Measurements from ENCODE around the gene AP5B1. TPM values are rescaled to one million over a fixed set of nuclear protein-coding genes. Genes with fewer than 3 reads are reported as not detected.

AP5B1 gene
- total RNA-seq, 5 donors from 2014 or later (not counting 1 experiment from before 2014, with no cell fraction given) = 17.7 to 31.6 (median 30.1) TPM

DNA sequence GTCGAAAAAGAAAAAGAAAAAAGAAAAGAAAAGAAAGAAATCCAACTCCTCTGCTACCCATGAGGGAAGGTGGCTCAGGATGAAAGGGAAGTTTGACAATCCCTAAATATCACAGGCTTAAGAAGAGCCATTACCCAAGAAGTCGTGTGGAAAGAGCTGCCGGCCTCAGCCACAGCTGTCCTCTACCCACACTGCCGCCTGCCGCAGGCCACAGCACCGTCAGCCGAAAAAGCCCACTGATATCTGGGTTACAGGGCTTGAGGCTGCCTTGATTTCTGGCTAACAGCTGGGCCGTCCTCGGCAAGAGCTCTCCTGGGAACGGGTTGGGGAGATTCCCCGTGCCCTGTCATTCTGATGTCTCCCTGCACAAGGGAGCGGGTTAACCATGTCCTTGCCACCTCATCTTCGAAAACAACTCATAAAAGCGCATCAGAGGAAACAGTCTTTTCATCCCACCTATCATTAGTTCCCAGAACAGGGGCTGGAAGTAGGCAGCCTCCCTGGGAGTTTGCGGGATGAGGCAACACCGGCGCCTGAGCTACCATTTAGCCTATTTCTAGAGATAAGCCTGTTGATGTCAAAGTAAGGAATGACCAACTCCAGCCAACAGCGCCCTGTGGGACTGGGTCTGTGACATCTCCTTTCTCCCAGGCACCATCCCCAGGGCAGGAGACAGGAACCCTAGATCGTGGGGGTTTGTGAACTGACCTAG lies 31.1 kb upstream of the AP5B1 start:
- 81% methylated on average over 11 of the region's 19 CpGs for WGBS (ENCODE audit: insufficient coverage)
- Histone ChIP-seq H3K27me3 (replicated peaks in 1 of 2; ENCODE audit: control insufficient read depth in 2 of 2, extremely low read depth in 1 of 2, insufficient read depth in 2 of 2, low read length in 1 of 2) (peaks cover 0 to 15% of the 10 kb centered on the region in 2 experiments), H3K4me1 (ENCODE audit: control insufficient read depth in 1 of 2, extremely low read depth in 1 of 2, insufficient read depth in 2 of 2, low read length in 2 of 2) (peaks cover 0 to 2% of the 10 kb centered on the region in 2 experiments), H3K36me3 (ENCODE audit: control insufficient read depth in 2 of 2, extremely low read depth in 1 of 2, insufficient read depth in 1 of 2, low read length in 1 of 2) (no peaks in the 10 kb centered on the region), H3K4me3 (ENCODE audit: control insufficient read depth in 1 of 2, extremely low read depth in 1 of 2, low read length in 1 of 2) (no peak overlapping the region), H3K27ac (ENCODE audit: low read length) (no peak overlapping the region), H3K9me3 (no peaks in the 10 kb centered on the region)
- H3K9me3 Mint-ChIP-seq = no peaks in the 10 kb centered on the region
- H3K27ac Mint-ChIP-seq = no peak overlapping the region
- ATAC-seq (replicated peaks in 1 of 4) (no peak), DNase-seq (no peak)
- ChIA-PET POLR2A (interaction anchor here in 1 of 2 donors (0.5 kb wide), 1 partner anchor 56 kb away, joined by 3 read pairs; no protein-coding TSS in a partner anchor), CTCF (interaction anchor here in 1 of 2 donors (0.6 to 0.9 kb wide), 2 partner anchors 27 to 100 kb away, joined by 3 read pairs; no protein-coding TSS in a partner anchor)
- no peak overlapping the region for H3K4me3 Mint-ChIP-seq
- H3K27me3 Mint-ChIP-seq = peaks cover 4 to 5% of the 10 kb centered on the region in 2 donors
- no peaks in the 10 kb centered on the region for H3K36me3 Mint-ChIP-seq
- H3K4me1 Mint-ChIP-seq = peaks cover 4 to 11% (median 7%) of the 10 kb centered on the region in 3 donors

DNA sequence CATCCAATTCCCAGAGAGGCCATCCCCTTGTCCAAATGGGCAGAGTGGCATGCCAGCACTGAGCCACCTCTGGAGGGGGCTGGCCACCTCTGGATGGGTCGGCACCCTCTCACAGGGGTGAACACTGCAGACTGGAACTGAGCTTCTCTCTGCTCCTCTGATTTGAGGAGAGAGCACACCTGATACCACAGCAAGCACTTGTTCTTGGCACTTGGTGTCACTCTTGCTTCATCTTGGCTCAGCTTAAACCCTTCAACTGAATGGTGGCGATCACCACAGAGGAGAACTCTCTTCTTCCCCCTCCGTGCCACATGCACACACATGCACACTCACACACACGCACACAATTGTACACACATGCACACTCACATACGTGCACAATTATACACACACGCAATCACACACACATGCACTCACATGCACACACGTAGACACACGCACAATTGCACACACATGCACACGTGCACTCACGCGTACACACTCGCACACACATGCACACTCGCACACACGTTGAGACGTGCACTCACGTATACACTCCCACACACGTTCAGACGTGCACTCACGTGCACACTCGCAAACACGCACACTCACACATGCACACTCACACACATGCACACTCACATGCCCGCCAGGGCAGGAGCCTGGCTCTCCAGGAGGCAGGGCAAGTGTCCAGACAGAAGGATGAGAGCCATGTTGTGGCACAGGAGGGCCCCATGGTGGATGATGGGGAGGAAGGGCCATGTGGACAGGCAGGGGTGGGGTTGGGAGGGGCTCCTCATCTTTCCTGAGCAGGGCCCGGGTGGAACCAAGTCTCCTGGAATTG lies 29.5 kb upstream of the AP5B1 start:
- no peak overlapping the region for H3K27ac Mint-ChIP-seq
- H3K36me3 ChIP-seq (ENCODE audit: control insufficient read depth in 2 of 2, extremely low read depth in 1 of 2, insufficient read depth in 1 of 2, low read length in 1 of 2) = no peaks in the 10 kb centered on the region
- peaks cover 0 to 22% of the 10 kb centered on the region in 2 experiments for H3K27me3 ChIP-seq (replicated peaks in 1 of 2; ENCODE audit: control insufficient read depth in 2 of 2, extremely low read depth in 1 of 2, insufficient read depth in 2 of 2, low read length in 1 of 2)
- H3K27ac ChIP-seq (ENCODE audit: low read length) = no peak overlapping the region
- H3K9me3 Mint-ChIP-seq = no peaks in the 10 kb centered on the region
- POLR2A ChIA-PET = no interaction called here
- DNase-seq = peak in 2 of 35 experiments; percentile 15 to 52
- no peaks in the 10 kb centered on the region for H3K36me3 Mint-ChIP-seq
- H3K4me1 ChIP-seq (ENCODE audit: control insufficient read depth in 1 of 2, extremely low read depth in 1 of 2, insufficient read depth in 2 of 2, low read length in 2 of 2) = no peaks in the 10 kb centered on the region
- no peak overlapping the region for H3K4me3 Mint-ChIP-seq
- peak; percentile 61 to 91 (median 70) for ATAC-seq (replicated peaks in 1 of 4)
- H3K4me1 Mint-ChIP-seq = peaks cover 0 to 4% (median 0%) of the 10 kb centered on the region in 3 donors
- 80% methylated on average over 19 of the region's 23 CpGs for WGBS (ENCODE audit: insufficient coverage)
- CTCF ChIA-PET = no interaction called here
- no peak overlapping the region for H3K4me3 ChIP-seq (ENCODE audit: control insufficient read depth in 1 of 2, extremely low read depth in 1 of 2, low read length in 1 of 2)
- peaks cover 4 to 5% of the 10 kb centered on the region in 2 donors for H3K27me3 Mint-ChIP-seq
- H3K9me3 ChIP-seq = no peaks in the 10 kb centered on the region

GRCh38 chr11:65809496-65809895 lies 28.7 kb upstream of the AP5B1 start:
- peaks cover 6 to 8% of the 10 kb centered on the region in 2 donors for H3K27me3 Mint-ChIP-seq
- WGBS (ENCODE audit: insufficient coverage) = 75% methylated on average over 8 of the region's 9 CpGs
- POLR2A ChIA-PET = no interaction called here

DNA sequence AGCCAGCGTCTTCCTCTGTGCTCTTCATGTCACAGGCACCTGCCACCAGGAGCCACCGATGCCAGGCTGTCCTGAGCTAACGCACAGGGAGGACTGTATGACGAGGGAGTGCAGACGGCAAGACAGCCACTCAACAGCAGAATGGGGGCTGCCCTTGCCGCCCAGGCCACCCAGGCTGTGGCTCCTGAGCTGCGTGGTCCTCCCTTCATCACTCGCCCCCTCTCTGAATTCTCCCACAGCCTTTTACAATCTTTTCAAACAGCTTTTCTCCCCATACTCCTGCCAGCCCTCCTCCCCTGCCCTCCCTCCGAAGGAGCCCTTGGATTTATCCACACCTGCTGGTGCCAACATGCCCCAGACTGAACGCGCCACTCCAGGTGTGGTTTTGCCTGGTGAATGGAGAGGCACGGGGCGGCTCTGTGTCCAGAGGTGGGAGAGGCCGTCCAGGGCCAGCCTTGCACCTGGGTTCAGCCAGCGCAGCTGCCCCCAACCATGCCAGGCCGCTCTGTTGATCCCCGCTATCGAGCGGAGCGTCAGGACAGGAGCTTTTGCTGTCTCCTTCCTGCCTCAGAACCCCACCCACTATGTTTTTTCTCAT lies 28.1 kb upstream of the AP5B1 start:
- H3K4me1 Mint-ChIP-seq = peaks cover 0 to 4% (median 0%) of the 10 kb centered on the region in 3 donors
- H3K9me3 ChIP-seq = no peaks in the 10 kb centered on the region
- peaks cover under 1 to 36% of the 10 kb centered on the region in 2 experiments for H3K27me3 ChIP-seq (replicated peaks in 1 of 2; ENCODE audit: control insufficient read depth in 2 of 2, extremely low read depth in 1 of 2, insufficient read depth in 2 of 2, low read length in 1 of 2)
- H3K4me3 Mint-ChIP-seq = no peak overlapping the region
- H3K36me3 Mint-ChIP-seq = no peaks in the 10 kb centered on the region
- H3K27ac ChIP-seq (ENCODE audit: low read length) = no peak overlapping the region
- H3K4me1 ChIP-seq (ENCODE audit: control insufficient read depth in 1 of 2, extremely low read depth in 1 of 2, insufficient read depth in 2 of 2, low read length in 2 of 2) = no peaks in the 10 kb centered on the region
- H3K9me3 Mint-ChIP-seq = no peaks in the 10 kb centered on the region
- H3K27me3 Mint-ChIP-seq = peaks cover 9 to 12% of the 10 kb centered on the region in 2 donors
- no peak for ATAC-seq (replicated peaks in 1 of 4)
- no peak for DNase-seq
- H3K4me3 ChIP-seq (ENCODE audit: control insufficient read depth in 1 of 2, extremely low read depth in 1 of 2, low read length in 1 of 2) = no peak overlapping the region
- WGBS (ENCODE audit: insufficient coverage) = 85% methylated on average over 13 of the region's 20 CpGs
- no peaks in the 10 kb centered on the region for H3K36me3 ChIP-seq (ENCODE audit: control insufficient read depth in 2 of 2, extremely low read depth in 1 of 2, insufficient read depth in 1 of 2, low read length in 1 of 2)
- POLR2A ChIA-PET = no interaction called here
- CTCF ChIA-PET = no interaction called here
- H3K27ac Mint-ChIP-seq = no peak overlapping the region

More at GRCh38 chr11:65809496-65809895, 28.7 kb upstream of the AP5B1 start:
- no peaks in the 10 kb centered on the region for H3K9me3 Mint-ChIP-seq
- H3K27me3 ChIP-seq (replicated peaks in 1 of 2; ENCODE audit: control insufficient read depth in 2 of 2, extremely low read depth in 1 of 2, insufficient read depth in 2 of 2, low read length in 1 of 2) = peaks cover 0 to 29% of the 10 kb centered on the region in 2 experiments
- H3K4me3 Mint-ChIP-seq = no peak overlapping the region
- H3K4me1 Mint-ChIP-seq = peaks cover 0 to 4% (median 0%) of the 10 kb centered on the region in 3 donors
- DNase-seq (no peak), ATAC-seq (replicated peaks in 1 of 4) (no peak)
- H3K27ac ChIP-seq (ENCODE audit: low read length) = no peak overlapping the region
- H3K9me3 ChIP-seq = no peaks in the 10 kb centered on the region
- H3K27ac Mint-ChIP-seq = no peak overlapping the region
- H3K36me3 ChIP-seq (ENCODE audit: control insufficient read depth in 2 of 2, extremely low read depth in 1 of 2, insufficient read depth in 1 of 2, low read length in 1 of 2) = no peaks in the 10 kb centered on the region
- no peaks in the 10 kb centered on the region for H3K36me3 Mint-ChIP-seq
- H3K4me1 ChIP-seq (ENCODE audit: control insufficient read depth in 1 of 2, extremely low read depth in 1 of 2, insufficient read depth in 2 of 2, low read length in 2 of 2) = no peaks in the 10 kb centered on the region
- CTCF ChIA-PET = no interaction called here
- no peak overlapping the region for H3K4me3 ChIP-seq (ENCODE audit: control insufficient read depth in 1 of 2, extremely low read depth in 1 of 2, low read length in 1 of 2)

GRCh38 chr11:65806979-65807378 lies 26.2 kb upstream of the AP5B1 start:
- H3K9me3 ChIP-seq = no peaks in the 10 kb centered on the region
- no peaks in the 10 kb centered on the region for H3K4me1 ChIP-seq (ENCODE audit: control insufficient read depth in 1 of 2, extremely low read depth in 1 of 2, insufficient read depth in 2 of 2, low read length in 2 of 2)
- H3K27ac Mint-ChIP-seq = no peak overlapping the region
- H3K9me3 Mint-ChIP-seq = no peaks in the 10 kb centered on the region
- H3K4me3 ChIP-seq (ENCODE audit: control insufficient read depth in 1 of 2, extremely low read depth in 1 of 2, low read length in 1 of 2) = no peak overlapping the region
- H3K4me1 Mint-ChIP-seq = peaks cover 0 to 4% (median 0%) of the 10 kb centered on the region in 3 donors
- H3K4me3 Mint-ChIP-seq = no peak overlapping the region
- CTCF ChIA-PET = interaction anchor here in 1 of 2 donors (0.7 to 0.9 kb wide), 2 partner anchors 11 to 505 kb away, joined by 6 to 7 read pairs; no protein-coding TSS in a partner anchor
- no peak for ATAC-seq (replicated peaks in 1 of 4)
- H3K27me3 Mint-ChIP-seq = peaks cover 17 to 27% of the 10 kb centered on the region in 2 donors
- POLR2A ChIA-PET = interaction anchor here in 1 of 2 donors (0.6 kb wide), 1 partner anchor 478 kb away, joined by 4 read pairs; no protein-coding TSS in a partner anchor
- peaks cover 5 to 52% of the 10 kb centered on the region in 2 experiments for H3K27me3 ChIP-seq (replicated peaks in 1 of 2; ENCODE audit: control insufficient read depth in 2 of 2, extremely low read depth in 1 of 2, insufficient read depth in 2 of 2, low read length in 1 of 2)
- WGBS (ENCODE audit: insufficient coverage) = 78% methylated on average over 6 of the region's 6 CpGs
- no peak for DNase-seq
- no peak overlapping the region for H3K27ac ChIP-seq (ENCODE audit: low read length)
- no peaks in the 10 kb centered on the region for H3K36me3 ChIP-seq (ENCODE audit: control insufficient read depth in 2 of 2, extremely low read depth in 1 of 2, insufficient read depth in 1 of 2, low read length in 1 of 2)
- no peaks in the 10 kb centered on the region for H3K36me3 Mint-ChIP-seq
